ENCODE data around the gene BCOR.

DNA sequence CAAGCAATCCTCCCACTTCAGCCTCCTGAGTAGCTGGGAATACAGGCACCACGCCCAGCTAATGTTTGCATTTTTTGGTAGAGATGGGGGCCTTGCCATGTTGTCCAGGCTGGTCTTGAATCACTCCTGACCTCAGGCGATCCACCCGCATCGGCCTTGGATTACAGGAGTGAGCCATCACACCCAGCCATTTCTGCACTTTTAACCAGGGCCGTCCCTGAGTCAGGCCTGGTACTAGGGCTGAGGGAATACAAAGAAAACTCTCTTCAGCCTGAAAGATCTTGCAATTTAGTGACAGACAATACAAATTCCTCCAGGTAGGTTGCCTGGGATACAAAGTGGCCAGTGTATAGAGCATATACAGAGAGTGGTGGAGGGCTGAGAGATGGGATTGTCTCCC lies 65.8 kb downstream of the BCOR start:
- TF ChIP-seq, protein P1, sequence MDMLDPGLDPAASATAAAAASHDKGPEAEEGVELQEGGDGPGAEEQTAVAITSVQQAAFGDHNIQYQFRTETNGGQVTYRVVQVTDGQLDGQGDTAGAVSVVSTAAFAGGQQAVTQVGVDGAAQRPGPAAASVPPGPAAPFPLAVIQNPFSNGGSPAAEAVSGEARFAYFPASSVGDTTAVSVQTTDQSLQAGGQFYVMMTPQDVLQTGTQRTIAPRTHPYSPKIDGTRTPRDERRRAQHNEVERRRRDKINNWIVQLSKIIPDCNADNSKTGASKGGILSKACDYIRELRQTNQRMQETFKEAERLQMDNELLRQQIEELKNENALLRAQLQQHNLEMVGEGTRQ (IDR thresholded peaks at IDR 0.05; ENCODE audit: low read length), result no peak
- TF ChIP-seq, protein P2, sequence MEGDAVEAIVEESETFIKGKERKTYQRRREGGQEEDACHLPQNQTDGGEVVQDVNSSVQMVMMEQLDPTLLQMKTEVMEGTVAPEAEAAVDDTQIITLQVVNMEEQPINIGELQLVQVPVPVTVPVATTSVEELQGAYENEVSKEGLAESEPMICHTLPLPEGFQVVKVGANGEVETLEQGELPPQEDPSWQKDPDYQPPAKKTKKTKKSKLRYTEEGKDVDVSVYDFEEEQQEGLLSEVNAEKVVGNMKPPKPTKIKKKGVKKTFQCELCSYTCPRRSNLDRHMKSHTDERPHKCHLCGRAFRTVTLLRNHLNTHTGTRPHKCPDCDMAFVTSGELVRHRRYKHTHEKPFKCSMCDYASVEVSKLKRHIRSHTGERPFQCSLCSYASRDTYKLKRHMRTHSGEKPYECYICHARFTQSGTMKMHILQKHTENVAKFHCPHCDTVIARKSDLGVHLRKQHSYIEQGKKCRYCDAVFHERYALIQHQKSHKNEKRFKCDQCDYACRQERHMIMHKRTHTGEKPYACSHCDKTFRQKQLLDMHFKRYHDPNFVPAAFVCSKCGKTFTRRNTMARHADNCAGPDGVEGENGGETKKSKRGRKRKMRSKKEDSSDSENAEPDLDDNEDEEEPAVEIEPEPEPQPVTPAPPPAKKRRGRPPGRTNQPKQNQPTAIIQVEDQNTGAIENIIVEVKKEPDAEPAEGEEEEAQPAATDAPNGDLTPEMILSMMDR (IDR thresholded peaks at IDR 0.05; ENCODE audit: control extremely low read depth in 1 of 3, insufficient read depth in 1 of 3, low read depth in 1 of 3, low read length in 3 of 3), result no peak
- no peak for TF ChIP-seq SP1 (IDR thresholded peaks at IDR 0.05; ENCODE audit: low read depth, low read length)
- no peak for TF ChIP-seq POLR2A (IDR thresholded peaks at IDR 0.05; ENCODE audit: control extremely low read depth in 1 of 2, low read depth in 2 of 2, low read length in 2 of 2)
- TF ChIP-seq EGR1 (IDR thresholded peaks at IDR 0.05; ENCODE audit: borderline replicate concordance, low read depth, low read length), result no peak
- no peak for TF ChIP-seq SUZ12 (IDR thresholded peaks at IDR 0.05; ENCODE audit: low read length)
- TF ChIP-seq CEBPB (IDR thresholded peaks at IDR 0.05; ENCODE audit: low read depth, low read length), result no peak

All from H1 (cell line).